H1 (cell line): Measurements from ENCODE around the gene ITGB5. TPM values are rescaled to one million over a fixed set of nuclear protein-coding genes. Genes with fewer than 3 reads are reported as not detected.

ENCODE experiments used
- JUND ChIP-seq: IDR thresholded peaks from 2 replicates; pipeline ENCODE4 v1.6.1; 2011; ENCODE audit warnings: mild to moderate bottlenecking, improper control_type of control experiment, low read length
- TEAD4 ChIP-seq: IDR thresholded peaks from 2 replicates; pipeline ENCODE4 v1.6.1; 2012; ENCODE audit warnings: low read depth, low read length, inconsistent platforms, mixed read lengths
- polyA plus RNA-seq, 7 experiments: library from polyadenylated mRNA; depleted of rRNA in 3 of 7; stranded (reverse) in 5 of 7; unstranded in 2 of 7; fragments of >200 nt in 5 of 7; fragments of 200-250 nt in 2 of 7; gene quantifications; 1 replicate in 5 of 7; 2 replicates in 1 of 7; 4 replicates in 1 of 7; pipeline versions ENCODE4 v1.2.1 to v1.2.3, GENCODE V29; 2011 to 2013; ENCODE audit warnings: missing spikeins in 2 of 7, mixed read lengths in 2 of 7
- total RNA-seq: library from RNA; stranded (reverse); fragmentation: NEBNext Ultra II Directional; extraction: Animal tissue kit (Norgen Biotek cat#: 25700); gene quantifications from 2 replicates; pipeline ENCODE4 v1.2.1, GENCODE V29; 2021

ITGB5 gene
- total and polyA plus RNA-seq, 2 of the 8 experiments (the other 6 are each of a cell fraction or from before 2014, with no cell fraction given) = 101 to 268 TPM

GRCh38 chr3:124824286-124824915 lies 62.8 kb downstream of the ITGB5 start (continued):
- TF ChIP-seq JUND (no peak), TEAD4 (no peak)
